Retinal pigment epithelial cell (primary cell): Measurements from ENCODE around the gene CLIP2.

Source experiments
- DNase-seq: peaks from one replicate; pipeline ENCODE4 v3.0.0-alpha.2; 2010; ENCODE audit warnings: low read depth
- H3K4me3 ChIP-seq: 2 replicates; pipeline ENCODE4 v1.5.1; 2011; ENCODE audit warnings: mild to moderate bottlenecking, low read length, control low read depth, moderate library complexity
- CTCF ChIP-seq: conservative IDR thresholded peaks from 2 replicates; pipeline ENCODE4 v1.5.1; 2011; ENCODE audit warnings: low read depth, low read length, control low read depth, inconsistent platforms

CLIP2 gene

DNA sequence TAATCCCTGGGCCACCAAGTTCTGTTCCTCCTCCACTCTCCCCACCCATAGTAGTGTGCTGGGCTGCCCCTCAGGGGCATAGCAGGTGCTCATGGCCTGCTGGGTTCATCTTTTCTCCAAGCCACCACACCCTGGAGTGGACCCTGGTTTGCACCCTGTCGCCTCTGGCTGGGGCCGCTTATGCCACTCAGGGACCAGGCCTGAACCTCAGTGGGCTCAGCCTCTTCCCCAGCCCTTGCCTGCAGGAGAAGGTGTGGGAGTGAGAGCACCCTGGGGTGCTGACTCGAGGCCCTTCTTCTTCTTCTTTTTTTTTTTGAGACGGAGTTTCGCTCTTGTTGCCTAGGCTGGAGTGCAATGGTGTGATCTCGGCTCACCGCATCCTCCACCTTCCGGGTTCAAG is 10.2 kb downstream of the CLIP2 start:
- H3K4me3 ChIP-seq = no peak overlapping the region
- no peak for DNase-seq
- TF ChIP-seq CTCF = no peak

DNA sequence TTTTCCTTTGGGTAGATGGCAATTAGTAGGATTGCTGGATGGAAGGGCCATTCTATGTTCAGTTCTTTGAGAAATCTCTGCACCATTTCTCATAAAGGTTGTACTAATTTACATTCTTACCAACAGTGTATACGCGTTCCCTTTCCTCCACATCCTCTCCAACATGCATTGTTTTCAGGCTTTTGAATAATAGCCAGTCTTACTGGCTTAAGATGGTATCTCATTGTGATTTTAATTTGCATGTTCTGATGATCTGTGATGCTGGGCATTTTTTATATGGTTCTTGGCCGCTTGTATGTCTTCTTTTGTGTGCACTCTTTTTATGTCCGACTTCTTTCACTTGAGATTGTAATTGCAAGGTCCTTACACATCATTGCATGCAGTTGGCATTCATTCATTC is 11.7 kb downstream of the CLIP2 start:
- no peak for TF ChIP-seq CTCF
- no peak for DNase-seq

DNA sequence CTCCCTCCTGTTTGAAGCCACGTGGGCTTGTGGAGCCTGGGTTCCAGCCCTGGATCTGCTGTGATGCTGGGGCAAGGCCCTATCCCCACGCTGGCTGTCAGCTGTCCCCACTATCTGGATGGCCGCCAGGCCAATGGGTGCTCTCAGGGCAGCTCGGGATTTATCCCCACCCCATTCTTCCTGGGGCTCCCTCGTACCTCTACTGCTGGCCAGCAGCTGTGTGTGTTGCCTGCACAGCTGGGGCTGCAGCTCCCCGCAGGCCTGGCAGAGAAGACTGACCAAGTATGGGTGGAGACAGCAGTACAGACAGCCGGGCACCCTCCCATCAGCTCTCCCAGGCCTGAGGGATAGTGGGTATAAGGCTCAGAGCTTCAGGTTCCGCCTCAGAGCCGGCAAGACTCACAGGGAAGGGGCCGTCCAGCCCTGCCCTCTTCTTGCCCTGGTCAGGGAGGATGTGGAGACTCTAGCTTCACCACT is 13.6 kb downstream of the CLIP2 start:
- no peak for DNase-seq
- no peak for TF ChIP-seq CTCF
- no peak overlapping the region for H3K4me3 ChIP-seq

More for the DNA sequence above, 11.7 kb downstream of the CLIP2 start:
- no peak overlapping the region for H3K4me3 ChIP-seq

GRCh38 chr7:74304550-74304949 is 15.3 kb downstream of the CLIP2 start:
- no peak for DNase-seq
- TF ChIP-seq CTCF = no peak
- no peak overlapping the region for H3K4me3 ChIP-seq

DNA sequence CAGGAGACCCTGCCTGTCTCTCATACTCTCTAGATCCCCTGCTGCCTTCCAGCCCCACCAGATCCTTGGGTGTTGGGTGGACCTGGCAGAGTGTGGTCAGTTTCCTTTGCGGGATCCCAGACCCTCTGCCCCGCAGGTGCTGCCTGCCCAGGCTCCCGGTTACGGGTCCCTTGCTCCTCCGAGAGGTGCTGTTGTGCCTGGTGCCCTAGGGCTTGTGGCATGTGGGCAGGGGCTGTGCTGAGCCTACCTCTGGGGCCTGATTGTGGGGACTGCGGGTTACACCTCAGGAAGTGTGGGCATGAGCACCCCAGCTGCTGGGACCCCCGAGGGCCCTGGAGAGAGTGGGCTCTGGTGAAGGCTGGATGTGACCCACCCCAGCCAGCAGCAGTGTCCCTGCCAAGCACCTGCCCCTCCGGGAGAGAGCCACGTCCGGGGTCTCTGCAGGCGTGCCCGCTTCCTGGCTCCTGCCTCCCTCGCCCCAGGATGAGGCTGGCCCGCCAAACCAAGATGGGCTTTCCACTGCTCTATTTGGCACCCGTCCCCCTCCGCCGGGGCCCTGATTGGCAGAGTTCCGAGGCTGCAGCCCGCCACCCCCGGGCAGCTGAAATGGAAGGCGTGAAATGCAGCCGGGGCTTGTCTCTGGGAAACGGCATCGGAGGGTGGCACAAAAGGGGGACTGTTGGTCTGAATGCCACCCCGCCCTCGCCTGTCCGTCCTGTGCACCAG is 17.0 kb downstream of the CLIP2 start:
- no peak for TF ChIP-seq CTCF
- DNase-seq = no peak
- H3K4me3 ChIP-seq = no peak overlapping the region

DNA sequence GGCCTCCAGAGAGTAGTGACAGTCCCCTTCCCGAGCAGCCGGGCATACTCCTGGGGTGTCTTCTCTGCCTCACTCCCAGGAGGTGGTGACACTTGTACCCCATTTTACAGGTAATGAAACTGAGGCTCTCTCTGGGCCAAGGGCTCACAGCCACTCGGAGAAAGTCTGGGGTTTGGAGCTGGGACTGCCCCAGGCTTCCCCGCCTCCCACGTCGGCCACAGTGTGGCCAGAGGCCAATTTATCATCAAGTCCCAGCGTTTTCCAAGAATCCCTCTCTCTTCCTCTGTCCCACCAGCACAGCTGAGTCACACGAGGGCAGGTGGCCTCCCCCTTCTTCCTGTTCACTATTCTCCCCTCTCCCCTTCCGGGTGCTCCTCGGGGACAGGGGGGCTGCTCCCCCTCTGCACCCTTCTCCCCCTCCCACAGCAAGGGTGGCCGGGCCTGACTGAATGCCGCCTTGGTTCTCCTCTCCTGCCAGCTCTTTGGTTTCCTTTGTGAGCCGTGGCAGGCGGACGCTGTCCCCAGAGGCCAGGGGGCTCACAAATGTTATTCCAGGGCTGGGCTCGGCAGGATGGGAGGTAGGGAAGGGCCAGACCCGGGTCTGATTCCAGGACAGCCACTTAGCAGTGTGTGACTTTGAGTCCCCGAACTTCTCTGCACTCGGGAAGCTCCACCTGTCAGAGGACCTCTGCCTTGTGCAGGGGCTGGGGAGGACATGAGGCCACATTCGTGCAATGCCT is 17.7 kb downstream of the CLIP2 start:
- no peak overlapping the region for H3K4me3 ChIP-seq
- DNase-seq = no peak
- TF ChIP-seq CTCF = no peak
